Measurements from ENCODE around the gene MKX. TPM values are rescaled to one million over a fixed set of nuclear protein-coding genes. Genes with fewer than 3 reads are reported as not detected.

Gene MKX
- total and polyA plus RNA-seq, 4 donors: 0.57 to 3.0 (median 2.0) TPM; not detected in 1

DNA sequence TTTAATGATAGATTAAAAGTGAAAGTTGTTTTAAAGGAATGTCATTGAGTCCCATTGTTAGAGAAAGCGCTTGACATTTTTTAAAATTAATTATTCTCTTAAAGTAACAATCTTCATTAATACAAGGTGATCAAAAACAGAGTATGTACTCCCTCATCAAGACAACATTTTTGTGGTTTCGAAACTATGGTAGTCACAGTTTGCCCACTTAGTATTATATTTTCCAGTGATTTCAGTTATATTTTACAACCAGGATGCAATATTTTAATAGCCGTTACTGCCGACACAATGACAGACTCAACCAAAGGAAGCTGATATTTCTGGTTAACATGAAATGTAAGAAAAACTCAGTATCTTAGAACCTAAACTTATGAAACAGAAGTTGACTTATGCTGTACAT lies 31.3 kb downstream of the MKX start:
- Histone ChIP-seq H3K4me3 (ENCODE audit: low read depth in 1 of 3, low read length in 3 of 3) (no peak overlapping the region), H3K36me3 (ENCODE audit: control insufficient read depth in 4 of 4, insufficient read depth in 3 of 4, low read depth in 1 of 4, low read length in 3 of 4) (no peaks in the 10 kb centered on the region), H3K9ac (ENCODE audit: low read depth in 1 of 2, low read length in 2 of 2) (no peak overlapping the region), H3K27me3 (ENCODE audit: control insufficient read depth in 4 of 4, insufficient read depth in 4 of 4, low read length in 3 of 4) (no peaks in the 10 kb centered on the region), H3K9me3 (ENCODE audit: control insufficient read depth in 4 of 4, low read length in 3 of 4) (no peaks in the 10 kb centered on the region), H3K4me1 (ENCODE audit: control insufficient read depth in 4 of 4, insufficient read depth in 4 of 4, low read length in 3 of 4) (no peaks in the 10 kb centered on the region), H3K27ac (ENCODE audit: low read depth in 1 of 2, low read length in 2 of 2) (no peak overlapping the region)
- TF ChIP-seq TAF1 (conservative IDR thresholded peaks at IDR 0.05) (no peak), REST (IDR thresholded peaks at IDR 0.05) (no peak), RAD21 (IDR thresholded peaks at IDR 0.05) (no peak), FOXA2 (IDR thresholded peaks at IDR 0.05) (no peak), GABPA (IDR thresholded peaks at IDR 0.05 in 1 of 2, conservative IDR thresholded peaks at IDR 0.05 in 1 of 2) (no peak), YY1 (IDR thresholded peaks at IDR 0.05) (no peak), SP1 (IDR thresholded peaks at IDR 0.05) (no peak), RXRA (IDR thresholded peaks at IDR 0.05) (no peak), FOXA1 (IDR thresholded peaks at IDR 0.05) (no peak), HNF4G (IDR thresholded peaks at IDR 0.05) (no peak), EGR1 (IDR thresholded peaks at IDR 0.05; ENCODE audit: low read depth in 2 of 2) (no peak), NR2F2 (IDR thresholded peaks at IDR 0.05) (no peak), MAX (IDR thresholded peaks at IDR 0.05) (no peak), ATF3 (IDR thresholded peaks at IDR 0.05) (no peak), HNF4A (conservative IDR thresholded peaks at IDR 0.05) (no peak), JUND (IDR thresholded peaks at IDR 0.05) (no peak)
- TF ChIP-seq, protein P1, sequence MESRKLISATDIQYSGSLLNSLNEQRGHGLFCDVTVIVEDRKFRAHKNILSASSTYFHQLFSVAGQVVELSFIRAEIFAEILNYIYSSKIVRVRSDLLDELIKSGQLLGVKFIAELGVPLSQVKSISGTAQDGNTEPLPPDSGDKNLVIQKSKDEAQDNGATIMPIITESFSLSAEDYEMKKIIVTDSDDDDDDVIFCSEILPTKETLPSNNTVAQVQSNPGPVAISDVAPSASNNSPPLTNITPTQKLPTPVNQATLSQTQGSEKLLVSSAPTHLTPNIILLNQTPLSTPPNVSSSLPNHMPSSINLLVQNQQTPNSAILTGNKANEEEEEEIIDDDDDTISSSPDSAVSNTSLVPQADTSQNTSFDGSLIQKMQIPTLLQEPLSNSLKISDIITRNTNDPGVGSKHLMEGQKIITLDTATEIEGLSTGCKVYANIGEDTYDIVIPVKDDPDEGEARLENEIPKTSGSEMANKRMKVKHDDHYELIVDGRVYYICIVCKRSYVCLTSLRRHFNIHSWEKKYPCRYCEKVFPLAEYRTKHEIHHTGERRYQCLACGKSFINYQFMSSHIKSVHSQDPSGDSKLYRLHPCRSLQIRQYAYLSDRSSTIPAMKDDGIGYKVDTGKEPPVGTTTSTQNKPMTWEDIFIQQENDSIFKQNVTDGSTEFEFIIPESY (IDR thresholded peaks at IDR 0.05): no peak
- TF ChIP-seq, protein P2, sequence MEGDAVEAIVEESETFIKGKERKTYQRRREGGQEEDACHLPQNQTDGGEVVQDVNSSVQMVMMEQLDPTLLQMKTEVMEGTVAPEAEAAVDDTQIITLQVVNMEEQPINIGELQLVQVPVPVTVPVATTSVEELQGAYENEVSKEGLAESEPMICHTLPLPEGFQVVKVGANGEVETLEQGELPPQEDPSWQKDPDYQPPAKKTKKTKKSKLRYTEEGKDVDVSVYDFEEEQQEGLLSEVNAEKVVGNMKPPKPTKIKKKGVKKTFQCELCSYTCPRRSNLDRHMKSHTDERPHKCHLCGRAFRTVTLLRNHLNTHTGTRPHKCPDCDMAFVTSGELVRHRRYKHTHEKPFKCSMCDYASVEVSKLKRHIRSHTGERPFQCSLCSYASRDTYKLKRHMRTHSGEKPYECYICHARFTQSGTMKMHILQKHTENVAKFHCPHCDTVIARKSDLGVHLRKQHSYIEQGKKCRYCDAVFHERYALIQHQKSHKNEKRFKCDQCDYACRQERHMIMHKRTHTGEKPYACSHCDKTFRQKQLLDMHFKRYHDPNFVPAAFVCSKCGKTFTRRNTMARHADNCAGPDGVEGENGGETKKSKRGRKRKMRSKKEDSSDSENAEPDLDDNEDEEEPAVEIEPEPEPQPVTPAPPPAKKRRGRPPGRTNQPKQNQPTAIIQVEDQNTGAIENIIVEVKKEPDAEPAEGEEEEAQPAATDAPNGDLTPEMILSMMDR (IDR thresholded peaks at IDR 0.05; ENCODE audit: low read depth, low read length, missing input control): no peak
- 62% methylated on average over 4 of the region's 4 CpGs for WGBS
- no peak for DNase-seq (ENCODE audit: low spot score)

Data from liver (tissue), 9 donors.